ENCODE results near the gene B3GALT5. TPM values are rescaled to one million over a fixed set of nuclear protein-coding genes. Genes with fewer than 3 reads are reported as not detected.

The B3GALT5 gene
- total and polyA plus RNA-seq, 12 donors, result 0.07 to 0.60 (median 0.25) TPM; not detected in 2

- no peak for TF ChIP-seq CTCF (IDR thresholded peaks at IDR 0.05)
- no peak for TF ChIP-seq POLR2A (IDR thresholded peaks at IDR 0.05)
- Histone ChIP-seq H3K9me3 (replicated peaks in 1 of 3) (no peaks in the 10 kb centered on the region), H3K27ac (no peak overlapping the region), H3K36me3 (replicated peaks in 1 of 2) (no peaks in the 10 kb centered on the region), H3K27me3 (no peaks in the 10 kb centered on the region), H3K4me3 (no peak overlapping the region), H3K4me1 (replicated peaks in 1 of 2) (no peaks in the 10 kb centered on the region)
- intact Hi-C loops (cut with DNase I), result no loop called here
- peak in 1 of 7 donors; percentile 40 for DNase-seq
- 84 to 94% (median 88%) methylated on average over 7 to 10 of the region's 10 CpGs for WGBS, 4 donors
These were observed 50.3 kb downstream of the B3GALT5 start for GRCh38 chr21:39663066-39663465.

GRCh38 chr21:39663742-39664492 is 51.2 kb downstream of the B3GALT5 start:
- H3K27me3 ChIP-seq, result no peaks in the 10 kb centered on the region
- TF ChIP-seq CTCF (IDR thresholded peaks at IDR 0.05) (no peak), POLR2A (IDR thresholded peaks at IDR 0.05) (no peak)
- no peaks in the 10 kb centered on the region for H3K9me3 ChIP-seq (replicated peaks in 1 of 3)
- WGBS, 4 donors, result 81 to 87% (median 85%) methylated on average over 14 to 15 of the region's 15 CpGs
- intact Hi-C loops (cut with DNase I), result no loop called here
- no peak overlapping the region for H3K4me3 ChIP-seq
- no peaks in the 10 kb centered on the region for H3K4me1 ChIP-seq (replicated peaks in 1 of 2)
- H3K27ac ChIP-seq, result no peak overlapping the region
- DNase-seq, result peak in 1 of 7 donors; percentile 29
- H3K36me3 ChIP-seq (replicated peaks in 1 of 2), result no peaks in the 10 kb centered on the region

GRCh38 chr21:39664586-39664985 is 51.8 kb downstream of the B3GALT5 start:
- H3K27ac ChIP-seq, result no peak overlapping the region
- H3K4me3 ChIP-seq, result no peak overlapping the region
- H3K4me1 ChIP-seq (replicated peaks in 1 of 2), result no peaks in the 10 kb centered on the region
- no peaks in the 10 kb centered on the region for H3K9me3 ChIP-seq (replicated peaks in 1 of 3)
- no peak for TF ChIP-seq CTCF (IDR thresholded peaks at IDR 0.05)
- no peak for TF ChIP-seq POLR2A (IDR thresholded peaks at IDR 0.05)
- DNase-seq, result no peak
- intact Hi-C loops (cut with DNase I), result no loop called here
- H3K27me3 ChIP-seq, result no peaks in the 10 kb centered on the region
- H3K36me3 ChIP-seq (replicated peaks in 1 of 2), result no peaks in the 10 kb centered on the region
- 85 to 92% (median 89%) methylated on average over 12 of the region's 12 CpGs for WGBS, 4 donors

- Histone ChIP-seq H3K27me3 (no peaks in the 10 kb centered on the region), H3K4me3 (no peak overlapping the region), H3K27ac (no peak overlapping the region), H3K9me3 (replicated peaks in 1 of 3) (no peaks in the 10 kb centered on the region), H3K4me1 (replicated peaks in 1 of 2) (no peaks in the 10 kb centered on the region), H3K36me3 (replicated peaks in 1 of 2) (no peaks in the 10 kb centered on the region)
- 89 to 95% (median 90%) methylated on average over 6 of the region's 6 CpGs for whole genome bisulfite sequencing, 4 donors
- no peak for TF ChIP-seq CTCF (IDR thresholded peaks at IDR 0.05)
- TF ChIP-seq POLR2A (IDR thresholded peaks at IDR 0.05), result no peak
- no peak for DNase-seq
- intact Hi-C loops (cut with DNase I), result no loop called here
These were observed 53.3 kb downstream of the B3GALT5 start for GRCh38 chr21:39666026-39666425.

Data from adrenal gland (tissue), 12 donors.